Retinal pigment epithelial cell (primary cell): ENCODE measurements around the gene FNDC10.

ENCODE experiments used
- DNase-seq: peaks from one replicate; pipeline ENCODE4 v3.0.0-alpha.2; 2010; ENCODE audit warnings: low read depth
- H3K4me3 ChIP-seq: 2 replicates; pipeline ENCODE4 v1.5.1; 2011; ENCODE audit warnings: mild to moderate bottlenecking, low read length, control low read depth, moderate library complexity
- CTCF ChIP-seq: conservative IDR thresholded peaks from 2 replicates; pipeline ENCODE4 v1.5.1; 2011; ENCODE audit warnings: low read depth, low read length, control low read depth, inconsistent platforms

The FNDC10 gene

DNA sequence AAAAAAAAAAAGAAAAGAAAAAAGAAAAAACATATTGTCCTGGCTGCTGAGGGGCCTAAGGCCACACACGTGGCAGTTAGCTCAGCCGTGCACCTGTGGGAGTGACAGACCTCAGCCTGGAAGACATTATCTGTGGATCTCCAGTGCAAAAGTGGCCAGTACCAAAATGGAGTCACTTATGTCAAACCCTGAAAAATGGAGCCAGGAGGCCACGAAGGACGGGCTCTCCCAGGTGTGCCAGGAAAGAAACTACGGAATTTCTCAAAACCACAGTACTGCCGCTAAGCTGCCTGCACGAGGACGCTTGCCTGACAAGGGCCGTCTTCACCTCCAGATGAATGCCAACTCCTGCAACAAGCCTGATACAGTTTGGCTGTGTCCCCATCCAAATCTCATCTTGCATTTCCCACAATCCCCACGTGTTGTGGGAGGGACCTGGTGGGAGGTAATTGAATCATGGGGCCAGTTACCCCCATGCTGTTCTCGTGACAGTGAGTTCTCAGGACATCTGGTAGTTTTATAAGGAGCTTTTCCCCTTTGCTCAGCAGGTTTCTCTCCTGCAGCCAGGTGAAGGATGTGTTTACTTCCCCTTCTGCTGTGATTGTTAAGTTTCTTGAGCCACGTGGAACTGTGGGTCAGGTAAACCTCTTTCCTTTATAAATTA, 10.0 kb upstream of the FNDC10 start:
- no peak overlapping the region for H3K4me3 ChIP-seq
- DNase-seq = no peak
- no peak for TF ChIP-seq CTCF

- no peak for DNase-seq
- TF ChIP-seq CTCF = no peak
- no peak overlapping the region for H3K4me3 ChIP-seq
Observed at GRCh38 chr1:1606232-1606631, 6.3 kb upstream of the FNDC10 start.

- no peak overlapping the region for H3K4me3 ChIP-seq
- TF ChIP-seq CTCF = no peak
- DNase-seq = no peak
Observed at GRCh38 chr1:1605724-1606123, 5.8 kb upstream of the FNDC10 start.

DNA sequence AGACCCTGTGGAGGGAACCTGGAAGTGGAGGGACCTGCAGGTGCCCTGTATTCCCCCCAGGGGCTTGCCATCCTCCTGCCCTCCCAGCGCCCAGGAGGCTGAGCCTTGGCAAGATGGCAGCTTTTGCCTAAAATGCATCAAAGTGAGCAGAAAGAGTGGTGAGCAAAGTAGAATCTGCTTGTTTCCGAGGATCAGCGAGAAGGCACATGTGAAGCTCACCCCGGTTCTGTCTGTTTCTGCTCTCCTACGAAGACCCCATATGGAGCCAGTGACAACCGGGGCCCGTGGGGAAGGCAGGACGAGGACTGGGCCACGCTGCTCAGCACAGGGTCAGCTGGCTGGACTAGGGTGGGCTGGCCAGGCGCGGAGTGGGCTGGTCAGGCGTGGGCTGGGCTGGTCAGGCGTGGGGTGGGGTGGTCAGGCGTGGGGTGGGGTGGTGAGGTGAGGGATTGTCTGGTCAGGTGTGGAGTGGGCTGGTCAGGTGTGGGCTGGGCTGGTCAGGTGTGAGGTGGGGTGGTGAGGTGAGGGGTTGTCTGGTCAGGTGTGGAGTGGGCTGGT, 5.2 kb upstream of the FNDC10 start:
- no peak for DNase-seq
- H3K4me3 ChIP-seq = no peak overlapping the region
- no peak for TF ChIP-seq CTCF

DNA sequence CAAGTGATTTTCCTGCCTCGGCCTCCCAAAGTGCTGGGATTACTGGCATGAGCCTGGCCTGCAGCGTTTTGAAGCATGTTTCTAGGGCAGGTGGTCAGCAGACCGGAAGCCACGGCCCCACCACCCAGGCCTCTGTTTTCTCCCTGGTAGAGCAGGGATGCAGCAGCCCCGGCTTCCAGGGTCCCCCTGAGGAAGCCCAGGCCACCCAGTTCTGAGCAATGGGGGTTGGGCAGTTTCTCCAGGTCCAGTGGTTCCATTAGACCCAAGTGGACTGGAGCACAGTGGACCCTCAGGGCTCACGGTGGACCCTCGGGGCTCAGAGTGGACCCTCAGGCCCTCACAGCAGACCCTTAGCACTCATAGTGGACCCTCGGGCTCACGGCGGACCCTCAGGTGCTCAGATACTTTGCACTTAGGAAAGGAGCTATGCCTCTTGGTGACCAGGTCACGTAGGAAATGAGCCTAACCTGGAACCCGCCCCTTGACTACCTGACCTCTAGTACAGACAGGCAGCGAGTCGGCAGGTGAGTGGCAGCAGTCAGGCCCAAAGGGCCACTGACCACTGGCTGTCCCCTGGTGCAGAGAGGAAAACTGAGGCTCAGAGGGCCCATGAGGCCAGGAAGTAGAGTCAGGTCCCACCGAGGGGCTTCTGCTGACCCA, 4.6 kb upstream of the FNDC10 start:
- H3K4me3 ChIP-seq = no peak overlapping the region
- no peak for DNase-seq
- no peak for TF ChIP-seq CTCF

DNA sequence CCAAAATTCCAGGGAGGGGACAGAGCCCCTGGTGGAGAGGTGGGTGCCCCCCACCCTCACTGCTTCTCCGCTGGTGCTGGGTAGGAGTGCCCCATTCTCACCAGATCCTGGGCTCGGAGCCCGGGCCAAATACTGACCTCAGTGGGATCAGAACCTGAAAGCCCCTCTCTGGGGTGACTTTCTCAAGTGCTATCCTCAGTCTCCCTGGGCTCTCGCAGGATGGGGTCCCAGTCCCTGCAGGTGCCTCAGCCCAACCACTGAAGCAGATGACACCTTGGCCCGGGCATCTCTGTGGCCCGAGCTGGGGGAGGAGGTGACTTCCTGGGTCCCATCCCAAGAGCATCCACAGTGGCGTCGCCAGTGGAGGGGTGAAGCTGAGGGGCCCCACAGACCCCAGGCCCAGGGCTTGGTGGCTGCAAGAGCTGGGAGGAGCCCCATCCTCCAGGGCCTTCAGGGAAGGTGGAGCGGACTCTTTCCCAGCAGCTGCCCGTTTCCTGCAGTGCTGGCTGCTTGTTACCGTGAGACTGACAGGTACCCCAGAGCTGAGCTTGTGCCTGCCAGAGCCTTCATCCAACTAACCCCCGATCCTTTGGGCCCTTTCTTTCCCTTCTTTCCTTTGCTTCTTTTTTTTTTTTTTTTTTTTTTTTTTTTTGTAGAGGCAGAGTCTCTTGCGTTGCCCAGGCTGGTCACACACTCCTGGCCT, 3.9 kb upstream of the FNDC10 start:
- no peak for TF ChIP-seq CTCF
- H3K4me3 ChIP-seq = no peak overlapping the region
- no peak for DNase-seq
